A549 (cell line): ENCODE data around the gene VPS72.
A peak's percentile ranks its signal among the peaks of the same experiment; 100 is the strongest.

Experiments used
- EP300 ChIP-seq, 2 experiments: fragments of >200 bp; sonication (Bioruptor Twin); formaldehyde crosslinking; IDR thresholded peaks; 2 replicates in 1 of 2; 3 replicates in 1 of 2; pipeline ENCODE4 v1.6.1; 2016 to 2017
- NFE2L2 ChIP-seq: fragments of 150-350 bp; conservative IDR thresholded peaks from 2 replicates; pipeline ENCODE4 v1.6.1; 2014; ENCODE audit warnings: low read length
- POLR2AphosphoS2 ChIP-seq: conservative IDR thresholded peaks from 2 replicates; pipeline ENCODE4 v1.6.1; 2012; ENCODE audit warnings: low read length, improper control_type of control experiment, inconsistent platforms
- RFX5 ChIP-seq: fragments of 450-650 bp; IDR thresholded peaks from 2 replicates; pipeline ENCODE4 v1.7.1; 2014; ENCODE audit warnings: antibody characterized with exemption, mild to moderate bottlenecking, moderate library complexity
- ZFP36 ChIP-seq: fragments of 450-650 bp; IDR thresholded peaks from 2 replicates; pipeline ENCODE4 v1.6.1; 2014; ENCODE audit warnings: borderline replicate concordance; ENCODE audit not compliant: partially characterized antibody
- TF ChIP-seq, protein P1 (sequence below): fragments of >200 bp; sonication (Bioruptor Twin); formaldehyde crosslinking; IDR thresholded peaks from 3 replicates; pipeline ENCODE4 v1.5.1; 2016
- TF ChIP-seq, protein P2 (sequence below): IDR thresholded peaks from 2 replicates; pipeline ENCODE4 v1.6.1; 2012
- TF ChIP-seq, protein P3 (sequence below): IDR thresholded peaks from 2 replicates; pipeline ENCODE4 v1.6.1; 2012
- TF ChIP-seq, protein P4 (sequence below): IDR thresholded peaks from 2 replicates; pipeline ENCODE4 v1.6.1; 2012; ENCODE audit warnings: low read depth, borderline replicate concordance

DNA sequence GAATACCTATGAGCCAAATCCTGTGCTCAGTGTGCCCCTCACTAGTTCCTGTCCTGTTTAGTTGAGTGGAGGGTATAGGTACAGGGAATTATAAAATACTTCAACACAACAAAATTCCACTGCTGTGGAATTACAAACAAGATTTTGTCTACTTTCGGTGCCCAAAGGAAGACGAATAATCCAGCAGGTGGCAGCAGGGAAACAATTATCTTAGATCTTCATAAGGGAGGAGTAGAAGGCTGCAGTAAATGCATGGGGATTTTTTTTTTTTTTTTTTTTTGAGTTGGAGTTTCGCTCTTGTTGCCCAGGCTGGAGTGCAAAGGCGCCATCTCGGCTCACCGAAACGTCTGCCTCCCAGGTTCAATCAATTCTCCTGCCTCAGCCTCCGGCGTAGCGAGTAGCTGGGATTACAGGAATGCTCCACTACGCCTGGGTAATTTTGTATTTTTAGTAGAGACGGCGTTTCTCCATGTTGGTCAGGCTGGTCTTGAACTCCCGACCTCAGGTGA is 6.3 kb upstream of the VPS72 start:
- TF ChIP-seq, protein P1, sequence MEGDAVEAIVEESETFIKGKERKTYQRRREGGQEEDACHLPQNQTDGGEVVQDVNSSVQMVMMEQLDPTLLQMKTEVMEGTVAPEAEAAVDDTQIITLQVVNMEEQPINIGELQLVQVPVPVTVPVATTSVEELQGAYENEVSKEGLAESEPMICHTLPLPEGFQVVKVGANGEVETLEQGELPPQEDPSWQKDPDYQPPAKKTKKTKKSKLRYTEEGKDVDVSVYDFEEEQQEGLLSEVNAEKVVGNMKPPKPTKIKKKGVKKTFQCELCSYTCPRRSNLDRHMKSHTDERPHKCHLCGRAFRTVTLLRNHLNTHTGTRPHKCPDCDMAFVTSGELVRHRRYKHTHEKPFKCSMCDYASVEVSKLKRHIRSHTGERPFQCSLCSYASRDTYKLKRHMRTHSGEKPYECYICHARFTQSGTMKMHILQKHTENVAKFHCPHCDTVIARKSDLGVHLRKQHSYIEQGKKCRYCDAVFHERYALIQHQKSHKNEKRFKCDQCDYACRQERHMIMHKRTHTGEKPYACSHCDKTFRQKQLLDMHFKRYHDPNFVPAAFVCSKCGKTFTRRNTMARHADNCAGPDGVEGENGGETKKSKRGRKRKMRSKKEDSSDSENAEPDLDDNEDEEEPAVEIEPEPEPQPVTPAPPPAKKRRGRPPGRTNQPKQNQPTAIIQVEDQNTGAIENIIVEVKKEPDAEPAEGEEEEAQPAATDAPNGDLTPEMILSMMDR: peak; percentile 86
- TF ChIP-seq RFX5: no peak
- TF ChIP-seq, protein P2, sequence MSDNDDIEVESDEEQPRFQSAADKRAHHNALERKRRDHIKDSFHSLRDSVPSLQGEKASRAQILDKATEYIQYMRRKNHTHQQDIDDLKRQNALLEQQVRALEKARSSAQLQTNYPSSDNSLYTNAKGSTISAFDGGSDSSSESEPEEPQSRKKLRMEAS: peak; percentile 33; the same call in 1 of the 2 replicates
- TF ChIP-seq EP300 (IDR thresholded peaks at IDR 0.05): no peak
- no peak for TF ChIP-seq ZFP36
- TF ChIP-seq, protein P3, sequence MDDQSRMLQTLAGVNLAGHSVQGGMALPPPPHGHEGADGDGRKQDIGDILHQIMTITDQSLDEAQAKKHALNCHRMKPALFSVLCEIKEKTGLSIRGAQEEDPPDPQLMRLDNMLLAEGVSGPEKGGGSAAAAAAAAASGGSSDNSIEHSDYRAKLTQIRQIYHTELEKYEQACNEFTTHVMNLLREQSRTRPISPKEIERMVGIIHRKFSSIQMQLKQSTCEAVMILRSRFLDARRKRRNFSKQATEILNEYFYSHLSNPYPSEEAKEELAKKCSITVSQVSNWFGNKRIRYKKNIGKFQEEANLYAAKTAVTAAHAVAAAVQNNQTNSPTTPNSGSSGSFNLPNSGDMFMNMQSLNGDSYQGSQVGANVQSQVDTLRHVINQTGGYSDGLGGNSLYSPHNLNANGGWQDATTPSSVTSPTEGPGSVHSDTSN: no peak
- TF ChIP-seq NFE2L2: no peak
- TF ChIP-seq, protein P4, sequence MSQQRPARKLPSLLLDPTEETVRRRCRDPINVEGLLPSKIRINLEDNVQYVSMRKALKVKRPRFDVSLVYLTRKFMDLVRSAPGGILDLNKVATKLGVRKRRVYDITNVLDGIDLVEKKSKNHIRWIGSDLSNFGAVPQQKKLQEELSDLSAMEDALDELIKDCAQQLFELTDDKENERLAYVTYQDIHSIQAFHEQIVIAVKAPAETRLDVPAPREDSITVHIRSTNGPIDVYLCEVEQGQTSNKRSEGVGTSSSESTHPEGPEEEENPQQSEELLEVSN: no peak
- TF ChIP-seq POLR2AphosphoS2: no peak
